Lower leg skin (tissue), 4 donors: ENCODE data around the gene TMC8. TPM values are rescaled to one million over a fixed set of nuclear protein-coding genes. Genes with fewer than 3 reads are reported as not detected.
A peak's percentile ranks its signal among the peaks of the same experiment; 100 is the strongest.

ENCODE experiments used
- DNase-seq, 2 donors: peaks; one replicate each; pipeline ENCODE4 v3.0.0-alpha.2; 2019; ENCODE audit warnings: low spot score in 2 of 2
- H3K4me3 ChIP-seq: fragments of 200-600 bp; sonication (generic); 2 replicates; pipeline ENCODE4 v1.5.1; 2017; ENCODE audit warnings: mild to moderate bottlenecking, low read depth; ENCODE audit not compliant: poor library complexity, severe bottlenecking
- CTCF ChIP-seq, 3 donors: fragments of 450-650 bp; IDR thresholded peaks; one replicate each; pipeline ENCODE4 v1.5.1; 2016; ENCODE audit warnings: antibody characterized with exemption in 3 of 3, mild to moderate bottlenecking in 3 of 3, moderate library complexity in 2 of 3
- POLR2A ChIP-seq, 2 donors: fragments of 450-650 bp; IDR thresholded peaks; one replicate each; pipeline ENCODE4 v1.6.1; 2016 to 2017; ENCODE audit warnings: antibody characterized with exemption in 2 of 2, mild to moderate bottlenecking in 1 of 2, moderate library complexity in 1 of 2
- WGBS, 2 donors: methylation state at CpG; one replicate each; pipeline ENCODE4 v1.1.5; 2018; 5-methylcytosine and 5-hydroxymethylcytosine counted together
- intact Hi-C: fragments of 100-400 bp; cut with DNase I; formaldehyde crosslinking; loops from one replicate; pipeline ENCODE4 v1.15.0; 2023; ENCODE audit warnings: low total_unique reads
- total RNA-seq, 4 donors: library from RNA; depleted of rRNA; stranded (reverse); fragments of >200 nt; gene quantifications; one replicate each; pipeline ENCODE4 v1.1.0, GENCODE V29; 2016

Gene TMC8
- total RNA-seq, 4 donors from 2014 or later, result 1.5 to 2.7 (median 1.7) TPM

GRCh38 chr17:78132084-78132676 lies 1.6 kb downstream of the TMC8 start:
- no peak overlapping the region for H3K4me3 ChIP-seq
- DNase-seq, result peak in 1 of 2 donors; percentile 92
- TF ChIP-seq POLR2A (IDR thresholded peaks at IDR 0.05), result no peak
- TF ChIP-seq CTCF (IDR thresholded peaks at IDR 0.05), result no peak
- WGBS, 2 donors, result 11 to 29% methylated on average over 34 to 36 of the region's 38 CpGs
- intact Hi-C loops, result no loop called here

- 61 to 66% methylated on average over 8 of the region's 9 CpGs for WGBS, 2 donors
- DNase-seq, result no peak
- H3K4me3 ChIP-seq, result no peak overlapping the region
- TF ChIP-seq POLR2A (IDR thresholded peaks at IDR 0.05) (no peak), CTCF (IDR thresholded peaks at IDR 0.05) (no peak)
- intact Hi-C loops, result no loop called here
These were observed 2.2 kb downstream of the TMC8 start for GRCh38 chr17:78132767-78133178.

GRCh38 chr17:78133179-78133951 lies 2.8 kb downstream of the TMC8 start:
- no peak for DNase-seq
- WGBS, 2 donors, result 82 to 87% methylated on average over 28 to 30 of the region's 30 CpGs
- TF ChIP-seq CTCF (IDR thresholded peaks at IDR 0.05) (no peak), POLR2A (IDR thresholded peaks at IDR 0.05) (no peak)
- no peak overlapping the region for H3K4me3 ChIP-seq
- intact Hi-C loops, result no loop called here

- TF ChIP-seq CTCF (IDR thresholded peaks at IDR 0.05), result peak in 1 of 3 donors; percentile 6
- no peak for TF ChIP-seq POLR2A (IDR thresholded peaks at IDR 0.05)
- intact Hi-C loops, result no loop called here
- H3K4me3 ChIP-seq, result no peak overlapping the region
- WGBS, 2 donors, result 49 to 59% methylated on average over 38 to 39 of the region's 39 CpGs
- peak in 1 of 2 donors; percentile 89 for DNase-seq
These were observed 3.7 kb downstream of the TMC8 start for GRCh38 chr17:78133971-78134898.

- no peak overlapping the region for H3K4me3 ChIP-seq
- no peak for DNase-seq
- intact Hi-C loops, result no loop called here
- 76 to 79% methylated on average over 9 of the region's 9 CpGs for WGBS, 2 donors
- no peak for TF ChIP-seq CTCF (IDR thresholded peaks at IDR 0.05)
- no peak for TF ChIP-seq POLR2A (IDR thresholded peaks at IDR 0.05)
These were observed 4.4 kb downstream of the TMC8 start for GRCh38 chr17:78134899-78135385.
